Measurements from ENCODE around the gene PLXNA4.

- TF ChIP-seq CTCF (IDR thresholded peaks at IDR 0.05) (no peak), POLR2A (IDR thresholded peaks at IDR 0.05) (no peak), EP300 (IDR thresholded peaks at IDR 0.05) (no peak)
These were observed 459.1 kb downstream of the PLXNA4 start for GRCh38 chr7:132117181-132117580.

All from stomach (tissue), 4 donors.